B cell (primary cell): Measurements from ENCODE around the gene NOVA1. TPM values are rescaled to one million over a fixed set of nuclear protein-coding genes. Genes with fewer than 3 reads are reported as not detected.

ENCODE experiments used
- ATAC-seq: fragments of 200-7000 bp; cut with Tn5 transposase; one replicate; pipeline ENCODE4 v1.10.0; 2021; ENCODE audit warnings: low read depth, mild to moderate bottlenecking, moderate number of reproducible peaks, moderate library complexity
- CTCF ChIA-PET: fragments of 350-600 bp; sonication (Branson Sonifier 250); formaldehyde crosslinking; loops from one replicate; lab custom pipeline; 2021; ENCODE audit warnings: antibody characterized with exemption, inconsistent platforms; lab: Charles Lee
- POLR2A ChIA-PET: fragments of 350-600 bp; sonication (Branson Sonifier 250); formaldehyde crosslinking; loops from one replicate; lab custom pipeline; 2021; ENCODE audit warnings: antibody characterized with exemption; lab: Charles Lee
- DNase-seq: peaks from one replicate; pipeline ENCODE4 v3.0.0; 2013
- H2AFZ ChIP-seq: 2 replicates; pipeline ENCODE4 v1.6.1; 2012; ENCODE audit warnings: mild to moderate bottlenecking, low read depth, low read length; ENCODE audit not compliant: insufficient read depth, poor library complexity, severe bottlenecking
- H3K27ac ChIP-seq, 2 donors: 1 replicate in 1 of 2; 2 replicates in 1 of 2; pipeline ENCODE4 v1.5.1; 2012 to 2013; ENCODE audit warnings: low read length in 2 of 2, mild to moderate bottlenecking in 2 of 2, moderate library complexity in 1 of 2
- H3K27me3 ChIP-seq, 4 experiments: fragments of 200-600 bp in 1 of 4; sonication (generic) in 1 of 4; replicated peaks in 1 of 4; 1 replicate in 2 of 4; 2 replicates in 2 of 4; pipeline versions ENCODE4 v1.6.1 to v1.7.0; 2013 to 2016; ENCODE audit warnings: low read length in 3 of 4, mild to moderate bottlenecking in 2 of 4, mixed read lengths in 1 of 4, moderate library complexity in 1 of 4; ENCODE audit not compliant: insufficient read depth in 4 of 4, control insufficient read depth in 3 of 4; ENCODE audit errors: control extremely low read depth in 1 of 4
- H3K36me3 ChIP-seq, 2 experiments: replicated peaks in 1 of 2; 1 replicate in 1 of 2; 2 replicates in 1 of 2; pipeline versions ENCODE4 v1.6.1 to v1.7.1; 2013; ENCODE audit warnings: low read length in 1 of 2; ENCODE audit not compliant: insufficient read depth in 2 of 2, control insufficient read depth in 1 of 2; ENCODE audit errors: control extremely low read depth in 1 of 2, extremely low read depth in 1 of 2
- H3K4me1 ChIP-seq, 2 donors: fragments of 200-600 bp in 1 of 2; sonication (generic) in 1 of 2; 1 replicate in 1 of 2; 2 replicates in 1 of 2; pipeline versions ENCODE4 v1.5.1 to v1.6.1; 2013 to 2017; ENCODE audit warnings: low read length in 2 of 2; ENCODE audit not compliant: control insufficient read depth in 2 of 2, insufficient read depth in 2 of 2
- H3K4me2 ChIP-seq: replicated peaks from 2 replicates; pipeline ENCODE3; 2012; ENCODE audit warnings: mild to moderate bottlenecking, low read depth, low read length; ENCODE audit not compliant: poor library complexity, severe bottlenecking
- H3K4me3 ChIP-seq, 5 experiments: fragments of 200-600 bp in 1 of 5; sonication (generic) in 1 of 5; 1 replicate in 3 of 5; 2 replicates in 2 of 5; pipeline versions ENCODE4 v1.5.1 to v1.7.0; 2011 to 2016; ENCODE audit warnings: low read length in 4 of 5, mild to moderate bottlenecking in 4 of 5, low read depth in 2 of 5, control low read depth in 1 of 5, moderate library complexity in 1 of 5; ENCODE audit not compliant: insufficient read depth in 1 of 5; ENCODE audit errors: control extremely low read depth in 1 of 5, extremely low read depth in 1 of 5
- H3K79me2 ChIP-seq: fragments of 200-600 bp; sonication (generic); one replicate; pipeline ENCODE4 v1.6.0; 2016; ENCODE audit warnings: low read length; ENCODE audit not compliant: control insufficient read depth, insufficient read depth
- H3K9ac ChIP-seq: fragments of 200-600 bp; sonication (generic); 2 replicates; pipeline ENCODE4 v1.6.1; 2017; ENCODE audit warnings: mild to moderate bottlenecking, low read length, moderate library complexity
- H3K9me3 ChIP-seq, 3 donors: one replicate each; pipeline versions ENCODE4 v1.6.1 to v1.7.1; 2013; ENCODE audit warnings: low read length in 2 of 3; ENCODE audit not compliant: control insufficient read depth in 2 of 3, insufficient read depth in 1 of 3; ENCODE audit errors: control extremely low read depth in 1 of 3
- H4K20me1 ChIP-seq: 2 replicates; pipeline ENCODE4 v1.6.0; 2012; ENCODE audit warnings: mild to moderate bottlenecking, low read length; ENCODE audit not compliant: insufficient read depth, control insufficient read depth, poor library complexity, severe bottlenecking
- H3K27ac Mint-ChIP-seq: one replicate; pipeline ENCODE4 v1.8.0; 2021; ENCODE audit warnings: mixed read lengths
- H3K27me3 Mint-ChIP-seq: one replicate; pipeline ENCODE4 v1.8.0; 2021; ENCODE audit warnings: mixed read lengths
- H3K4me1 Mint-ChIP-seq: one replicate; pipeline ENCODE4 v1.8.0; 2021; ENCODE audit warnings: mixed read lengths
- H3K4me3 Mint-ChIP-seq: one replicate; pipeline ENCODE4 v1.8.0; 2021; ENCODE audit warnings: mixed read lengths
- H3K9me3 Mint-ChIP-seq: one replicate; pipeline ENCODE4 v1.8.0; 2022; ENCODE audit warnings: mixed read lengths; ENCODE audit not compliant: insufficient read depth
- EZH2 ChIP-seq: IDR thresholded peaks from 2 replicates; pipeline ENCODE4 v1.6.1; 2012; ENCODE audit warnings: borderline replicate concordance, low read depth, mild to moderate bottlenecking, moderate library complexity, low read length; ENCODE audit not compliant: insufficient read depth, poor library complexity, severe bottlenecking
- WGBS: methylation state at CpG from one replicate; pipeline ENCODE4 v1.1.5; 2013; ENCODE audit warnings: missing lambda C conversion rate; ENCODE audit not compliant: insufficient coverage; 5-methylcytosine and 5-hydroxymethylcytosine counted together
- intact Hi-C: fragments of 100-400 bp; cut with micrococcal nuclease; formaldehyde crosslinking; loops from one replicate; pipeline ENCODE4 v1.10.0; 2022
- polyA plus RNA-seq: library from polyadenylated mRNA; depleted of rRNA; stranded (reverse); fragments of >200 nt; gene quantifications from 2 replicates; pipeline ENCODE4 v1.2.3, GENCODE V29; 2012
- total RNA-seq, 2 donors: library from RNA; stranded (reverse); fragments of 120-200 nt in 1 of 2; gene quantifications; 1 replicate in 1 of 2; 2 replicates in 1 of 2; pipeline versions ENCODE4 v1.2.3 to v1.2.4, GENCODE V29; 2013 to 2022
- TF ChIP-seq, protein P1 (sequence below): fragments of 200-600 bp; IDR thresholded peaks from one replicate; pipeline ENCODE4 v1.8.0; 2022; ENCODE audit warnings: antibody characterized with exemption, mild to moderate bottlenecking

NOVA1 gene
- total and polyA plus RNA-seq, 2 donors (not counting 1 experiment from before 2014, with no cell fraction given): not detected

DNA sequence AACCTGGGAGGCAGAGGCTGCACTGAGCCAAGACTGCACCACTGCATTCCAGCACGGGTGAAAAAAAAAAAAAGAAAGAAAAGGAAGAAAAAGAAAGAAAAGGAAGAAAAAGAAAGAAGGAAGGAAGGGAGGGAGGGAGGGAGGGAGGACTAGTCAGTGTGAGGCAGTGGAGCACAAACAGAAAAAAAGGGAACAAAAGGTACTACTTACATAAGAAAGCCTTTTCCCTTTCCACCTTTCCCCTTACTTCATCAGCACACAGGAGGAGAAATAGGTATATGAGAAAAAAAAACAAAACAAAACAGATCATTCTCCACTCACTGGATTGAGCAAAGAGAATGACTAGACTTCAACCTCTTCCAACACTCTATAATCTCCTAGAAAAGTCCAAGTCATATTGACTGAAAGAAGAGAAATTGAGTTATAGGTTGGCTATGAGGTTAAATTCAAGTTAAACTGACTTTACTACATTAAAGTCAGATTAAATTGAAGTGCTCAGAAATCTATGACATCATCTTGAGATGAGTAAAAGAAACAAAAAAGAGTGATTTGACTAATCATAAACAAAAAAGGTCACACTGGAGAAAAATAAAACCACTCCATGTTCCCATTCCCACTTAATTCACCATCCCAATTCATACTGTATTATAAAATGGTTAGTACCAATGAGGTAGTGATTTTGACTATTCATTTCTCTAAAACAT is 43.6 kb downstream of the NOVA1 start:
- intact Hi-C loops: no loop called here
- no peak overlapping the region for H3K4me3 ChIP-seq
- POLR2A ChIA-PET: no interaction called here
- peaks cover 3% of the 10 kb centered on the region for H3K9me3 Mint-ChIP-seq
- no peaks in the 10 kb centered on the region for H3K4me1 ChIP-seq
- H4K20me1 ChIP-seq: no peaks in the 10 kb centered on the region
- WGBS: 20% methylated on average over 1 of the region's 1 CpG
- H3K27me3 ChIP-seq: no peaks in the 10 kb centered on the region
- H3K27ac Mint-ChIP-seq: no peak overlapping the region
- H2AFZ ChIP-seq: no peak overlapping the region
- H3K27me3 Mint-ChIP-seq: no peaks in the 10 kb centered on the region
- no peak overlapping the region for H3K9ac ChIP-seq
- no peak overlapping the region for H3K4me2 ChIP-seq
- H3K4me1 Mint-ChIP-seq: no peaks in the 10 kb centered on the region
- DNase-seq (no peak), ATAC-seq (no peak)
- H3K79me2 ChIP-seq: no peaks in the 10 kb centered on the region
- CTCF ChIA-PET: no interaction called here
- no peak overlapping the region for H3K4me3 Mint-ChIP-seq
- no peak overlapping the region for H3K27ac ChIP-seq
- peaks cover 0 to 4% (median 0%) of the 10 kb centered on the region in 3 donors for H3K9me3 ChIP-seq
- TF ChIP-seq, protein P1, sequence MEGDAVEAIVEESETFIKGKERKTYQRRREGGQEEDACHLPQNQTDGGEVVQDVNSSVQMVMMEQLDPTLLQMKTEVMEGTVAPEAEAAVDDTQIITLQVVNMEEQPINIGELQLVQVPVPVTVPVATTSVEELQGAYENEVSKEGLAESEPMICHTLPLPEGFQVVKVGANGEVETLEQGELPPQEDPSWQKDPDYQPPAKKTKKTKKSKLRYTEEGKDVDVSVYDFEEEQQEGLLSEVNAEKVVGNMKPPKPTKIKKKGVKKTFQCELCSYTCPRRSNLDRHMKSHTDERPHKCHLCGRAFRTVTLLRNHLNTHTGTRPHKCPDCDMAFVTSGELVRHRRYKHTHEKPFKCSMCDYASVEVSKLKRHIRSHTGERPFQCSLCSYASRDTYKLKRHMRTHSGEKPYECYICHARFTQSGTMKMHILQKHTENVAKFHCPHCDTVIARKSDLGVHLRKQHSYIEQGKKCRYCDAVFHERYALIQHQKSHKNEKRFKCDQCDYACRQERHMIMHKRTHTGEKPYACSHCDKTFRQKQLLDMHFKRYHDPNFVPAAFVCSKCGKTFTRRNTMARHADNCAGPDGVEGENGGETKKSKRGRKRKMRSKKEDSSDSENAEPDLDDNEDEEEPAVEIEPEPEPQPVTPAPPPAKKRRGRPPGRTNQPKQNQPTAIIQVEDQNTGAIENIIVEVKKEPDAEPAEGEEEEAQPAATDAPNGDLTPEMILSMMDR: no peak
- TF ChIP-seq EZH2: no peak
- no peaks in the 10 kb centered on the region for H3K36me3 ChIP-seq

DNA sequence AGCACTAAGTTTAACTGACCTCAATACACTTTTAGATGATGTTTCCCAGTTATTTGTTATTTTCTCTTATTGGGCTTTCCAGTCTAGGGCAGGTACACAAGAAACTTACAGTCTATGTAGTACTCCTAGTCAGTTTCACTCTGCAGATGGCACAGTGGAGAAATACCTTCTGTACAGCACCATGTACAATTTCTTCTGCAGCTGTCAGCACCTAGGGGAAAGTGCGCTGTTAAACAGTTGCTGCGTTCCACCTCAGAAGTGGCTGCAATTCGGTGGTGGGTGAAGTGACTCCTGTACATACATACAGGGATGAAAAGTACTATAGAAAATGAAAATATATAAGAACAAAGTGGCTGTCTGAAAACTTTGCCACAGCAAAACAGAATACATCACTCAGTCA is 48.3 kb downstream of the NOVA1 start:
- Histone ChIP-seq H2AFZ (no peak overlapping the region), H3K4me2 (no peak overlapping the region), H3K9ac (no peak overlapping the region), H4K20me1 (no peaks in the 10 kb centered on the region), H3K9me3 (no peaks in the 10 kb centered on the region), H3K36me3 (no peaks in the 10 kb centered on the region), H3K27me3 (no peaks in the 10 kb centered on the region), H3K4me3 (no peak overlapping the region), H3K79me2 (no peaks in the 10 kb centered on the region), H3K27ac (no peak overlapping the region), H3K4me1 (no peaks in the 10 kb centered on the region)
- POLR2A ChIA-PET: no interaction called here
- intact Hi-C loops: no loop called here
- H3K4me3 Mint-ChIP-seq: no peak overlapping the region
- DNase-seq (no peak), ATAC-seq (no peak)
- no peaks in the 10 kb centered on the region for H3K27me3 Mint-ChIP-seq
- CTCF ChIA-PET: no interaction called here
- no peaks in the 10 kb centered on the region for H3K9me3 Mint-ChIP-seq
- TF ChIP-seq EZH2: no peak
- TF ChIP-seq, protein P1: no peak
- WGBS: no CpG with 5 or more reads among the region's 3 CpGs
- H3K27ac Mint-ChIP-seq: no peak overlapping the region
- no peaks in the 10 kb centered on the region for H3K4me1 Mint-ChIP-seq
